ENCODE results near the gene MCIDAS. TPM values are rescaled to one million over a fixed set of nuclear protein-coding genes. Genes with fewer than 3 reads are reported as not detected.

MCIDAS gene
- total RNA-seq (2012; rRNA removed), result not detected in 2 replicates
- not detected in 2 replicates for polyA plus RNA-seq (2012; rRNA removed)
- polyA plus RNA-seq (2012; cell fraction: cytosol; rRNA removed), result not detected in 2 replicates
- polyA plus RNA-seq (2012; cell fraction: nucleus; rRNA removed; ENCODE audit: low replicate concordance), result not detected in 2 replicates
- Bru-seq, nascent RNA, result not detected
- not detected for BruChase-seq, experiment 1, labeled RNA remaining after a 6-hour chase
- percentile 11 among the genes with signal in this experiment for BruChase-seq, experiment 2, labeled RNA remaining after a 2-hour chase
- long read RNA-seq, result 0 reads

DNA sequence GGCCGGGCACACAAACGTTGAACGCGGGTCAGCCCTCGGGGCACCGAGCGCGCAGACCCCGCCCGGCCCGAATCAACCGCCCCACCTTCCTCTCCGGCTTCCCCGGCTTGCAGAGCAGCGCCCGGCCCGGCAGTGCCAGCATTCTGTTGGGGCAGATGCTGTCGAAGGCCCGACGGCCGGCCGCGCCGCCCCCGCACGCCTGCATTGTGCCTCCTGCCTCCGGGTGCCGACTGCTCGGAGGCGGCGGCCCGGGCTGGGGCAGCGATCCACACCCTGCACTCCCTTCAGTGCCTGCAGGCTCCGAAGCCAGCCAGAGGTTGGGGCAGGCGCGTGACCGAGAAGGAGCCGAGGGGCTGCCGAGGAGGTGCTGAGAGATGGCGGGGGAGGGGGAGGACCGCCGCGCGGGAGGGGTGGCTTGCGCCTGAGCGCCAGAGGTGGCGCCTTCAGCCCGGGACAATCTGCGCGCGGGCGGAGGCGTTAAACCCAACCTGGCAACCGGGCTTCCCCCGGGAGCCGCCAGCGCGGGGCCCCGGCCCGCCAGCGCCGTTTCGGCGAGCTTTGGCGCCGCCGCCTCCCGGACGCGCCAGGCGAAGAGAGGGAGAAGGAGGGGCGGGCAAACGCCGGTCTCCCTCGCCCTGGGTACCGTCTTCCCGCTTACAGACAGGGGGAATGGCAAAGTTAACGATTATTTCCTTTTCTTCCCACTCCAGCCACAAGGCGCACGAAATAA, at the start of gene MCIDAS:
Gene MCIDAS, minus strand, starts transcription at position 382 of the 730 bp plus-strand sequence. Its CDS starts 177 bp downstream, at position 205.
- Histone ChIP-seq H3K27me3 (ENCODE audit: control insufficient read depth, insufficient read depth, low read length) (peaks cover 97% of the 10 kb centered on the region), H3K36me3 (ENCODE audit: control insufficient read depth, insufficient read depth, low read length) (no peaks in the 10 kb centered on the region), H3K79me1 (ENCODE audit: low read depth in 1 of 2, low read length in 2 of 2) (no peaks in the 10 kb centered on the region), H3K4me1 (ENCODE audit: control insufficient read depth, insufficient read depth, low read length) (no peaks in the 10 kb centered on the region), H3K18ac (ENCODE audit: low read depth, low read length) (no peak within 1 kb of the TSS), H2BK20ac (ENCODE audit: low read depth, low read length) (no peak within 1 kb of the TSS), H3K4me2 (ENCODE audit: low read depth, low read length) (peak within 1 kb of the TSS; percentile 84), H2AK9ac (replicated peaks; ENCODE audit: low read depth, low read length, poor library complexity) (no peak within 1 kb of the TSS), H2BK15ac (ENCODE audit: low read depth, low read length) (no peak within 1 kb of the TSS), H2BK120ac (ENCODE audit: low read depth, low read length) (no peak within 1 kb of the TSS), H3K4me3 (ENCODE audit: insufficient read depth, low read depth, low read length) (peak within 1 kb of the TSS; percentile 38), H4K20me1 (ENCODE audit: insufficient read depth, low read length) (peaks cover 34% of the 10 kb centered on the region; the same call in 1 of the 2 replicates), H2AFZ (replicated peaks; ENCODE audit: low read length, poor library complexity) (peak within 1 kb of the TSS; percentile 77), H4K8ac (ENCODE audit: low read depth in 2 of 2, low read length in 2 of 2) (no peak within 1 kb of the TSS), H4K5ac (ENCODE audit: low read depth, low read length) (no peak within 1 kb of the TSS), H3K9ac (ENCODE audit: low read depth, low read length) (no peak within 1 kb of the TSS), H3K9me1 (ENCODE audit: insufficient read depth, low read length) (no peaks in the 10 kb centered on the region), H3K23ac (ENCODE audit: low read depth, low read length) (peak within 1 kb of the TSS; percentile 42), H3K9me3 (ENCODE audit: control insufficient read depth, insufficient read depth, low read length) (peaks cover 9% of the 10 kb centered on the region), H3K56ac (ENCODE audit: extremely low read depth, insufficient read depth, low read length) (no peak within 1 kb of the TSS), H2BK5ac (ENCODE audit: low read depth, low read length, poor library complexity, severe bottlenecking) (no peak within 1 kb of the TSS), H3K4ac (ENCODE audit: low read depth, low read length) (no peak within 1 kb of the TSS), H2AK5ac (ENCODE audit: low read depth, low read length) (no peak within 1 kb of the TSS), H4K91ac (ENCODE audit: insufficient read depth, low read depth, low read length) (no peak within 1 kb of the TSS), H3K14ac (replicated peaks; ENCODE audit: low read depth, low read length) (no peak within 1 kb of the TSS), H3K27ac (ENCODE audit: insufficient read depth, low read length) (no peak within 1 kb of the TSS)
- no TSS peak for BruUV-seq (replicated peaks)
- TF ChIP-seq BHLHE40 (IDR thresholded peaks at IDR 0.05; ENCODE audit: low read depth, low read length), result no peak
- dilution Hi-C loops (cut with HindIII; ENCODE audit: low sequenced_read_pairs, unreplicated experiment) (no loop called here), intact Hi-C loops (cut with micrococcal nuclease) (no loop called here), in situ Hi-C loops (cut with MboI; ENCODE audit: low sequenced_read_pairs) (no loop called here)
- CTCF ChIA-PET, result interaction anchor here (1.8 kb wide), 1 partner anchor 11 kb away, joined by 5 read pairs; no protein-coding TSS in a partner anchor
- ATAC-seq (ENCODE audit: low read depth), result peak; percentile 28
- POLR2A ChIA-PET (ENCODE audit: unreplicated experiment), result no interaction called here
- WGBS, 2 experiments (ENCODE audit: extremely low coverage in 2 of 2, insufficient read length in 1 of 2), result 2% methylated on average over 9 of the region's 80 CpGs; no CpG with 5 or more reads in 1 of the 2 experiments
- peak; percentile 6 for DNase-seq

Data from IMR-90 (cell line).